Right renal cortex interstitium (tissue), 3 donors: ENCODE results near the gene OR2T2. TPM values are rescaled to one million over a fixed set of nuclear protein-coding genes. Genes with fewer than 3 reads are reported as not detected.
"Not testable (repeated sequence)": the region's sequence is repeated elsewhere in the genome, so short reads cannot be mapped to it uniquely, and the experiment has no call there.

Experiments
- DNase-seq, 3 donors: peaks; one replicate each; pipeline ENCODE4 v3.0.0-alpha.2; 2013; ENCODE audit warnings: low read depth in 3 of 3, low spot score in 2 of 3
- polyA plus RNA-seq, 3 donors: library from polyadenylated mRNA; unstranded; fragments of 120-200 nt; gene quantifications; one replicate each; pipeline ENCODE4 v1.2.1, GENCODE V29; 2013; ENCODE audit not compliant: insufficient read length in 3 of 3

OR2T2 gene
- polyA plus RNA-seq, 3 donors = not detected

DNA sequence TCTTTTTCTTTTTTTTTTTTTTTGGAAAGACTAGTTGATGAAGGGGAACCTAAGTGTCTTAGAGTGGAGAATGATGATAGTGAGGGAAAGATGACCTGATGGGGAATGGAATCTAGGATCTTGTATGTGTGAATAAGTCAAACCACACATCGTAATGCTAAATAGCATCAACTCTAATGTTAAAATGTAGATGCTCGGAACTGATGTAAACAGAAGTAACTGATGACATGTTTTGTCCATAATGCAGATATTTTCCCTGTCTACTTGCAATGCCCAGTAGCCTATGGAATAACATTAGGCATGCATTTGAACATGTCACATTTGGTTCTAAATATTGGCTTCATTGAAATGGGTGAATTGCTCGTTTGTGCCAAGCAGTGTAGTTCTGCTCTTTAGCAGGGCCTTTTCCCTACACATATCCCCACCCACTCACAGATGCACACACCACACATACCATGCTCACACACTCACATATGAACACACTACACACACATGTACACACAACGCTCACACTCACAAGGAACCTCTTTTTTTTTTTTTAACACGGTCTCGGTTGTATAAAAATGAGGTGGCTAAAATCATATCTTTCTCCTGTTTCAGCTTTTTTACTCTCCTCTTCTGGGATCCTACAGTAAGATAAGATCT lies 4.5 kb downstream of the OR2T2 start:
- DNase-seq = not testable (repeated sequence)

DNA sequence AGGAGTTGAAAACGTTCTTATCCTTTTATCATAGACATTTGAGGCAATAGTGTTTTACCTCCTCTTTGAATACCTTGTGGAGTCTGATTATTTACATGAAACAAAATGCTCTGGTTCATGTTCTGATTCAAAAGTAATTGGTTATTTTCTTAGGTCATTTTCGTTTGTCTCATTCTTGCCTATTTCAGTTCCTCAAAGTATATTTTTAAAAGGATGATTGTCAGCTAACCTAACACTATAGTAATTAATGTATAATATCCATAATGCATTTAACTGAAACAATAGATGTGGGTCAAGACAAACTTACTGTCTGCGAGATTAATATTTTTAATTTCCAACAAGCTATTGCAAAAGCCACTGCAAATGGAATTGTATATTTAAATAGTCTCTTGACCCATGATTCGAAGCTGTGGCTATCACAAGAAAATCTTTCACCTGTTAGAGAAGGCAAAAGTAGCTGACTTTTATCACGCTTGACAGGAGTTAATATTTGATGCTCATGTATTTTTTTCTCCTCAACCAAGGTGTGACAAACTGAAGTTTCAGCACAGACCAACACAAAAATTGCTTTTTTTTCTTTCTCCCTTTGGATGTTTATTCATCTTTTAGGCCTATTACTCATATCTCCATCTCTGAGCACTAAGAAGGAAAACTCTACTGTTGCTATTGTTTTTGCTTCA lies 5.2 kb downstream of the OR2T2 start:
- DNase-seq = not testable (repeated sequence)

GRCh38 chr1:248453619-248454018 lies 8.2 kb downstream of the OR2T2 start:
- DNase-seq = not testable (repeated sequence)

GRCh38 chr1:248455045-248455444 lies 9.6 kb downstream of the OR2T2 start:
- DNase-seq = not testable (repeated sequence)

- DNase-seq = not testable (repeated sequence)
These were observed 11.2 kb downstream of the OR2T2 start for GRCh38 chr1:248456635-248457034.

DNA sequence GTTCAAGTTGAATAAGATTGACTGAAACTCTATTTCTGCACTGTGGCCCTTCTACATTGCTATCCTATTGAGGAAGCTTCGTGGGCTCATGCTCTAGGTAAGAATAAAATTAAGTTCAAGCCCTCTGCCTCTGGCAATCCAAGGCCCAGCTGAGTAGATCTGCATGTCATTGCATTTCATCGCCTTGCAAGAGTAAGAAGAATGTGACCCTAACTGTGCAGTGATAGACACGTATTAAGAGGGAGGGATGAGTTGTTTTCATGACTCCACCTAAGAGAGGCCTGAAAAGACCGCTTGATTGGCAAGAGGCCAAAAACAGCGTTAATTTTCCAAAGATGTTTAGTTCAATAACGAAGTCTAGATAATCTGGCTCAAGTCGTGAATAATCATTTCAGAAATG lies 13.7 kb downstream of the OR2T2 start:
- not testable (repeated sequence) for DNase-seq

GRCh38 chr1:248471154-248471553 lies 25.7 kb downstream of the OR2T2 start:
- no peak for DNase-seq

DNA sequence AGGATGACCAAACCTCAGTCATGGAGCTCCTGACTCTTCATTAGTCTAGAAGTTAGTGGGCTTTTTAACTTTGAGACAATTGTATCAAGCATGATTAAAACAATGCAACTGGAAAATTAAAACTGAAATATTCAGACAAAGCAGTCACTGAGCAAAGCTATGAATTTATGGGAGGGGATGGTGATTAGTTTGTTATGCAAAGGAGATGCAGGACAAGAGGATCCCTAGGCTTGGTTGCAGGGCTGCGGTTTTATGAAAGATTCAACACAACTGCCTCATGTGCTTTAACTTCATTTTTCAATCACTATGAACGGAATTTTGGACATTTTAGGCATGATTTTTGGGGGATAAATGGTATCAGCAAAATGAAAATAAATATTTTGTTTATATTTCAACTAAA lies 26.7 kb downstream of the OR2T2 start:
- not testable (repeated sequence) for DNase-seq

- not testable (repeated sequence) for DNase-seq
These were observed 27.6 kb downstream of the OR2T2 start, which contains the start of gene OR2T3 for GRCh38 chr1:248473051-248473450. OR2T3 (plus strand) TSS chr1:248473351; CDS start chr1:248473351, 0 bp downstream.

GRCh38 chr1:248475660-248476059 lies 30.2 kb downstream of the OR2T2 start:
- not testable (repeated sequence) for DNase-seq

DNA sequence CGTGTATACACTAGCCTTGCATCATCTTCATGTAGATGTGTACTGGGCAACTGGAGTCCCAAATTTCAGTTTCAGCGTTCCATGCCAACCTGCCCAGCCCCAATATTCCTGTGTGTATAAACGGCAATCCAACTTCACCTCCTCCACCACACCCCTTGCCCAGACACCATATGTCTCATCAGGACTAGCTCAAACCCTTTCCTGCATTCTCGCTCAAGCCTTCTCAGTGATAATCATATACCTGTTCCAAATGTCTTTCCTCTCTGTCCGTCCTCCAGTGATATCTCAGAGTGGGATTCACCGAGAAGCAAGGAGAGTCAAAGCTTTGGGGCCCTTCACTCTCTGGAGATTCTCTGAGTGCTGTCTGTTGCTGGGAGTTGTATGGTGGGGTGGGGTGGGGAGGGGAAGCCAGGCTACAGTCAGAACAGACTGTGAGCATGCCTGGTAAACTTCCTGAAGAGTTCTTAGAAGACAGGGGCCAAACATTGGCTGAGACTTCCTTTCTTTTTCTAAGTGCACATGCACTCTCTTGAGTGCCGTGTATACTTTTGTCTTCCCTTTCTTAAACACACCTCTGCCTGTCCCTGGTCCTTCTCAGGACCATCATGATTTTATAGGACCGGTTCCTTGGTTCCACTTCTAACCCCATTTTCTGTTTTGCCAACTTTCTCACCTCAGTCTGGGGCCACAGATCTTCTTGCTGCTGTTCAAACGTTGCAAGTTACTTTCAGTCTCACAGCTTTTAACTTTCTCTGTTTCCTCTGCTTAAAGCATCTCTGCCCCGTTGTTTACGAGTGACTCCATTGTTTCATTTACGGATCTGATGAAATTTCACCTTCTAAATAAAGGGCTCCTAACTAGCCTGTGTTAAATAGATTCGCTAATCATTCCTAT lies 36.5 kb downstream of the OR2T2 start:
- not testable (repeated sequence) for DNase-seq

DNA sequence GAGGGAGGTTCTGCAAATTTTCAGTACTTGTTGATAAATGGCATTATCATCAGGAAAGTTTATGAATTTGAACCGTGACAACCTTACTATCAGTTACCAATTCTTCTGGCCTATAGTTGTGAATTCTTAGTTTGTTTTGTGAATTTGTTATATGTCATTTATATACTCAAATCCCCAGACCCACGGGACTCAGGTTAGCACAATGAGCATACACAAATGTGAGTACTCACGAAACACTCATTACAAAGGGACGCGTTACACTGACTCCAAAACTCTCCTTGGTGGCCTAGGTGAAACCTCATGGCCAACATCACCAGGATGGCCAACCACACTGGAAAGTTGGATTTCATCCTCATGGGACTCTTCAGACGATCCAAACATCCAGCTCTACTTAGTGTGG lies 42.9 kb downstream of the OR2T2 start, which contains the start of gene OR2T5:
Gene OR2T5, plus strand, starts transcription at position 301 of the 400 bp plus-strand sequence. Its CDS starts 0 bp downstream, at position 301.
- not testable (repeated sequence) for DNase-seq

DNA sequence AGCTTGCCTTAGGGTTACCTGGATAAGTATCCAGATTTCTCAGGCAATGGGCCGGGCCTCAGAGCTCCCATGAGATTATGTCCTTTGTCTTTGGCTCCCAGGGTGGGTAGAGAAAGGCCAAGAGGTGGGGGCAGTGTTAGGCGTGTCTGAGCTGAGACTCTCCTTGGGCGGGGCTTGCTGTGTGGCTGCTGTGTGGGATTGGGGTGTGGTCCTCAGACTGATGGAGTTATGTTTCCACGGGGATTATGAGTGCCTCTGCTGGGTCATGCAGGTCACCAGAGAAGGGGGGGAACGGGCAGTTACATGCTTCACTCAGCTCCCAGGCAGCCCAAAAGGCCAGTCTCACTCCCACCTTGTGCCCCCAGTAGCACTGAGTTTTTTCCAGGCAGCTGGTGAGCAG lies 51.2 kb downstream of the OR2T2 start:
- DNase-seq = not testable (repeated sequence)

GRCh38 chr1:248500305-248501035 lies 55.0 kb downstream of the OR2T2 start:
- DNase-seq = not testable (repeated sequence)

Other genes with a start within 250 kb of the OR2T2 start
- gene OR2M3, start 248.4 kb upstream of the OR2T2 start, polyA plus RNA-seq = under 1 TPM in 2 of 3 donors, not detected in 1; 0.03 TPM
- under 1 TPM in 1 of 3 donors, not detected in 2; 0.03 TPM for gene OR2M4, start 214.2 kb upstream of the OR2T2 start, polyA plus RNA-seq
- gene OR2T33, start 167.7 kb upstream of the OR2T2 start, polyA plus RNA-seq = not detected
- gene OR2T12, start 142.2 kb upstream of the OR2T2 start, polyA plus RNA-seq = not detected
- not detected for gene OR2M7, start 121.1 kb upstream of the OR2T2 start, polyA plus RNA-seq
- gene OR14C36, start 96.9 kb upstream of the OR2T2 start, polyA plus RNA-seq = not detected
- gene OR2T4, start 84.0 kb upstream of the OR2T2 start, polyA plus RNA-seq = not detected
- gene OR2T6, start 69.9 kb upstream of the OR2T2 start, polyA plus RNA-seq = under 1 TPM; 0.03 to 0.17 (median 0.08) TPM
- not detected for gene OR2T1, start 42.6 kb upstream of the OR2T2 start, polyA plus RNA-seq
- gene OR2T3, start 27.7 kb downstream of the OR2T2 start, polyA plus RNA-seq = not detected
- gene OR2T5, start 43.0 kb downstream of the OR2T2 start, polyA plus RNA-seq = not detected
- gene OR2G6, start 62.4 kb downstream of the OR2T2 start, polyA plus RNA-seq = under 1 TPM in 2 of 3 donors, not detected in 1; 0.03 to 0.06 TPM
- not detected for gene OR2T29, start 117.1 kb downstream of the OR2T2 start, polyA plus RNA-seq
- gene OR2T34, start 129.1 kb downstream of the OR2T2 start, polyA plus RNA-seq = not detected
- under 1 TPM in 2 of 3 donors, not detected in 1; 0.16 to 0.24 TPM for gene OR2T10, start 152.1 kb downstream of the OR2T2 start, polyA plus RNA-seq
- gene OR2T11, start 189.5 kb downstream of the OR2T2 start, polyA plus RNA-seq = not detected
- not detected for gene OR2T35, start 199.6 kb downstream of the OR2T2 start, polyA plus RNA-seq
- gene OR2T27, start 209.9 kb downstream of the OR2T2 start, polyA plus RNA-seq = not detected